Mucosa of gallbladder (tissue), 1 donor: ENCODE data around the gene NPHP1. TPM values are rescaled to one million over a fixed set of nuclear protein-coding genes. Genes with fewer than 3 reads are reported as not detected.

Experiments used
- total RNA-seq: library from RNA; stranded (reverse); gene quantifications from one replicate; pipeline ENCODE4 v1.2.1, GENCODE V29; 2021
- donor health status: DM: no; HTN: no; CAD: no.

Gene NPHP1
- total RNA-seq, 1 donor from 2014 or later = 8.6 TPM

Other genes starting within 250 kb of the NPHP1 start
- 43.7 TPM for gene MALL, start 89.2 kb downstream of the NPHP1 start, total RNA-seq
- gene MTLN, start 7.5 kb upstream of the NPHP1 start, total RNA-seq = 60.0 TPM